ENCODE measurements around the gene VSTM2B. TPM values are rescaled to one million over a fixed set of nuclear protein-coding genes. Genes with fewer than 3 reads are reported as not detected.
"Not testable (repeated sequence)": the region's sequence is repeated elsewhere in the genome, so short reads cannot be mapped to it uniquely, and the experiment has no call there.

Gene VSTM2B
- total RNA-seq, 2 donors from 2014 or later, result not detected

- Histone ChIP-seq H3K27ac (no peak overlapping the region), H3K9me3 (no peaks in the 10 kb centered on the region), H3K4me1 (no peaks in the 10 kb centered on the region), H3K27me3 (peaks cover 0 to 5% of the 10 kb centered on the region in 2 donors), H3K4me3 (no peak overlapping the region), H3K36me3 (replicated peaks in 1 of 2; ENCODE audit: insufficient read depth in 1 of 2, low read depth in 2 of 2) (no peaks in the 10 kb centered on the region)
- no peak for TF ChIP-seq POLR2A (IDR thresholded peaks at IDR 0.05)
- no peak for TF ChIP-seq CTCF (IDR thresholded peaks at IDR 0.05)
- intact Hi-C loops (cut with DNase I), result no loop called here
- WGBS, 2 donors, result 40 to 53% methylated on average over 3 of the region's 3 CpGs
- DNase-seq (no peak), ATAC-seq (no peak)
Measured at GRCh38 chr19:29542327-29542726, 16.5 kb downstream of the VSTM2B start.

GRCh38 chr19:29542776-29543175 is 17.0 kb downstream of the VSTM2B start:
- Histone ChIP-seq H3K36me3 (replicated peaks in 1 of 2; ENCODE audit: insufficient read depth in 1 of 2, low read depth in 2 of 2) (no peaks in the 10 kb centered on the region), H3K9me3 (no peaks in the 10 kb centered on the region), H3K4me1 (no peaks in the 10 kb centered on the region), H3K27me3 (peaks cover 0 to 5% of the 10 kb centered on the region in 2 donors), H3K4me3 (no peak overlapping the region), H3K27ac (no peak overlapping the region)
- intact Hi-C loops (cut with DNase I), result no loop called here
- WGBS, 2 donors, result 47 to 48% methylated on average over 3 of the region's 3 CpGs
- ATAC-seq (no peak), DNase-seq (no peak)
- TF ChIP-seq CTCF (IDR thresholded peaks at IDR 0.05) (no peak), POLR2A (IDR thresholded peaks at IDR 0.05) (no peak)

- Histone ChIP-seq H3K27ac (no peak overlapping the region), H3K27me3 (peaks cover 0 to 5% of the 10 kb centered on the region in 2 donors), H3K4me1 (no peaks in the 10 kb centered on the region), H3K9me3 (no peaks in the 10 kb centered on the region), H3K4me3 (no peak overlapping the region), H3K36me3 (replicated peaks in 1 of 2; ENCODE audit: insufficient read depth in 1 of 2, low read depth in 2 of 2) (no peaks in the 10 kb centered on the region)
- DNase-seq (no peak), ATAC-seq (no peak)
- TF ChIP-seq CTCF (IDR thresholded peaks at IDR 0.05), result no peak
- TF ChIP-seq POLR2A (IDR thresholded peaks at IDR 0.05), result no peak
- 45 to 46% methylated on average over 2 of the region's 2 CpGs for WGBS, 2 donors
- intact Hi-C loops (cut with DNase I), result no loop called here
Measured at GRCh38 chr19:29543381-29543780, 17.6 kb downstream of the VSTM2B start.

GRCh38 chr19:29544656-29545360 is 19.0 kb downstream of the VSTM2B start:
- Histone ChIP-seq H3K9me3 (no peaks in the 10 kb centered on the region), H3K36me3 (replicated peaks in 1 of 2; ENCODE audit: insufficient read depth in 1 of 2, low read depth in 2 of 2) (no peaks in the 10 kb centered on the region), H3K4me1 (no peaks in the 10 kb centered on the region), H3K4me3 (no peak overlapping the region), H3K27me3 (peaks cover 0 to 1% of the 10 kb centered on the region in 2 donors), H3K27ac (no peak overlapping the region)
- intact Hi-C loops (cut with DNase I), result no loop called here
- TF ChIP-seq CTCF (IDR thresholded peaks at IDR 0.05), result no peak
- no peak for TF ChIP-seq POLR2A (IDR thresholded peaks at IDR 0.05)
- 69 to 80% methylated on average over 14 to 15 of the region's 15 CpGs for WGBS, 2 donors
- no peak for DNase-seq
- ATAC-seq, result no peak

- H3K4me1 ChIP-seq; H3K27ac ChIP-seq; H3K36me3 ChIP-seq (replicated peaks in 1 of 2; ENCODE audit: insufficient read depth in 1 of 2, low read depth in 2 of 2); ATAC-seq; intact Hi-C loops (cut with DNase I); H3K27me3 ChIP-seq; DNase-seq; H3K4me3 ChIP-seq; H3K9me3 ChIP-seq: not testable (repeated sequence)
- 81 to 94% methylated on average over 3 to 4 of the region's 4 CpGs for WGBS, 2 donors
Measured at GRCh38 chr19:29545447-29545846, 19.7 kb downstream of the VSTM2B start.
